ENCODE data around the gene KIF16B. TPM values are rescaled to one million over a fixed set of nuclear protein-coding genes. Genes with fewer than 3 reads are reported as not detected.

The KIF16B gene
- total RNA-seq, 1 experiment from 2014 or later: 12.7 TPM

DNA sequence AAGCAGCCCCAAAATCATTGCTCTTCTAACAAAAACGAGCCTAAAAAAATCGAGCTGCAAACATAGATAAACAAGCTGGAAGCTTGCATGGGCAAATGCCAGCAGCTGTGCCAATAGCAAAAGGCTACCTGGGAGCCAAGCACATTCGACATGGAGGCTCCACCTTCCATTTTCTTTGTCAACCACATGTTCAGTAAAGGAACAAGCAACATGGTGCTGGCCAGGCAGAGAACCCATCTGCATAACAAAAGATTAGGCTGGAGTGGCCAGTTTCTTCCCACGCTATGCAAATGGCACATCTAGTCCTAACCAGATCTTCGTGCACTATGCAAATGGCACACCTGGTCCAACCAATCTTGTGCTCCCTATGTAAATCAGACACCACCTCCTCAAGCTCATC is 110.5 kb downstream of the KIF16B start:
- H3K4me2 ChIP-seq (ENCODE audit: low read length): no peak overlapping the region
- no peaks in the 10 kb centered on the region for H3K36me3 ChIP-seq (ENCODE audit: low read depth, low read length)
- ATAC-seq: no peak
- intact Hi-C loops (cut with micrococcal nuclease): no loop called here
- no peaks in the 10 kb centered on the region for H3K27me3 ChIP-seq (ENCODE audit: low read length)
- TF ChIP-seq, protein P1, sequence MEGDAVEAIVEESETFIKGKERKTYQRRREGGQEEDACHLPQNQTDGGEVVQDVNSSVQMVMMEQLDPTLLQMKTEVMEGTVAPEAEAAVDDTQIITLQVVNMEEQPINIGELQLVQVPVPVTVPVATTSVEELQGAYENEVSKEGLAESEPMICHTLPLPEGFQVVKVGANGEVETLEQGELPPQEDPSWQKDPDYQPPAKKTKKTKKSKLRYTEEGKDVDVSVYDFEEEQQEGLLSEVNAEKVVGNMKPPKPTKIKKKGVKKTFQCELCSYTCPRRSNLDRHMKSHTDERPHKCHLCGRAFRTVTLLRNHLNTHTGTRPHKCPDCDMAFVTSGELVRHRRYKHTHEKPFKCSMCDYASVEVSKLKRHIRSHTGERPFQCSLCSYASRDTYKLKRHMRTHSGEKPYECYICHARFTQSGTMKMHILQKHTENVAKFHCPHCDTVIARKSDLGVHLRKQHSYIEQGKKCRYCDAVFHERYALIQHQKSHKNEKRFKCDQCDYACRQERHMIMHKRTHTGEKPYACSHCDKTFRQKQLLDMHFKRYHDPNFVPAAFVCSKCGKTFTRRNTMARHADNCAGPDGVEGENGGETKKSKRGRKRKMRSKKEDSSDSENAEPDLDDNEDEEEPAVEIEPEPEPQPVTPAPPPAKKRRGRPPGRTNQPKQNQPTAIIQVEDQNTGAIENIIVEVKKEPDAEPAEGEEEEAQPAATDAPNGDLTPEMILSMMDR (conservative IDR thresholded peaks at IDR 0.05; ENCODE audit: low read depth, low read length): no peak
- TF ChIP-seq EZH2phosphoT487 (IDR thresholded peaks at IDR 0.05; ENCODE audit: borderline replicate concordance, low read length) (no peak), EZH2 (IDR thresholded peaks at IDR 0.05; ENCODE audit: low read length, unreplicated experiment) (no peak)
- H4K20me1 ChIP-seq (ENCODE audit: low read length): no peaks in the 10 kb centered on the region
- no peak for DNase-seq
- CTCF ChIA-PET: no interaction called here
- POLR2A ChIA-PET (ENCODE audit: unreplicated experiment): no interaction called here
- H3K4me3 ChIP-seq (ENCODE audit: low read length): no peak overlapping the region
- no peaks in the 10 kb centered on the region for H3K79me2 ChIP-seq (ENCODE audit: low read length)
- no peaks in the 10 kb centered on the region for H3K9me3 ChIP-seq (ENCODE audit: low read length)
- H3K9me2 ChIP-seq (replicated peaks; ENCODE audit: low read length): no peaks in the 10 kb centered on the region
- no TSS peak for BruUV-seq (replicated peaks)
- peaks cover 8% of the 10 kb centered on the region for H3K4me1 ChIP-seq (ENCODE audit: insufficient read depth, low read length)
- H3K9ac ChIP-seq (ENCODE audit: low read length): no peak overlapping the region
- no peaks in the 10 kb centered on the region for H3F3A ChIP-seq (ENCODE audit: low read length, unreplicated experiment)
- H2AFZ ChIP-seq (ENCODE audit: low read length): no peak overlapping the region
- H3K27ac ChIP-seq (ENCODE audit: low read length): no peak overlapping the region

DNA sequence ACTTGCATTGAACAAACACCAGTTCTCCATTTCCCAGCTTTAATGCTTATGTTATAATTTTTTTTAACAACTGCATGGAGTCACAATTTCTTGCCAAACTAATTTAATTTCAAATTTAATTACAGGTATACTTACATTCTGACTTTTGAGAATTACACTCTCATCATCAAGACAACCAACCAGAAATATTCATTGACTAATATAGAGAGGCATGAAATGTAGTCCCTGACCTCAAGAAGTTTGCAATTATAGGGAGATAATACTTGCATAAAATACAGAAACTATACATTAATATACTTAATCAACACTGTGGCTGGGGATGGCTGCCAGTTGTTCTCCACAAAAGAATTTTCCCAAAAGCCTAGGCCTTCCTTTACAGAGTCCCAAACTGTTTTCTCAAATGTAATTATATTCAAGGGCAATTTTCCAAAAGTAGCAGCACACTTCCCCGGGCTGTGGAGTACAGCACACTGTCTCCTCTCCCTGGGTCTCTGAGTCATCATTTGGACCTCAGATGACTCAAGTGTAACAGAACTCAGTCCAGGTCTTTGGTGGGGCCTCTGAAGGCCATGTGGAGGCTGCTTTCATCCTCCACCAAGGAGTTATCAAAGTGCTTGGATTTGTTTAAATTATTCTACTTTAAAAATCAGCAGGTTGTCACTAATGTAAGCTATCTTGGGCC is 114.1 kb downstream of the KIF16B start:
- H3K36me3 ChIP-seq (ENCODE audit: low read depth, low read length): no peaks in the 10 kb centered on the region
- no peak overlapping the region for H3K4me3 ChIP-seq (ENCODE audit: low read length)
- H3K4me1 ChIP-seq (ENCODE audit: insufficient read depth, low read length): peaks cover 8% of the 10 kb centered on the region
- no peak overlapping the region for H3K9ac ChIP-seq (ENCODE audit: low read length)
- H2AFZ ChIP-seq (ENCODE audit: low read length): no peak overlapping the region
- ChIA-PET CTCF (no interaction called here), POLR2A (ENCODE audit: unreplicated experiment) (no interaction called here)
- TF ChIP-seq EZH2 (IDR thresholded peaks at IDR 0.05; ENCODE audit: low read length, unreplicated experiment): no peak
- no peak for TF ChIP-seq EZH2phosphoT487 (IDR thresholded peaks at IDR 0.05; ENCODE audit: borderline replicate concordance, low read length)
- intact Hi-C loops (cut with micrococcal nuclease): no loop called here
- no peaks in the 10 kb centered on the region for H3K27me3 ChIP-seq (ENCODE audit: low read length)
- H3K9me3 ChIP-seq (ENCODE audit: low read length): no peaks in the 10 kb centered on the region
- H3F3A ChIP-seq (ENCODE audit: low read length, unreplicated experiment): no peaks in the 10 kb centered on the region
- no peaks in the 10 kb centered on the region for H3K79me2 ChIP-seq (ENCODE audit: low read length)
- ATAC-seq (peak; percentile 53), DNase-seq (peak; percentile 47)
- no peaks in the 10 kb centered on the region for H4K20me1 ChIP-seq (ENCODE audit: low read length)
- no peak overlapping the region for H3K4me2 ChIP-seq (ENCODE audit: low read length)
- no peaks in the 10 kb centered on the region for H3K9me2 ChIP-seq (replicated peaks; ENCODE audit: low read length)
- no peak overlapping the region for H3K27ac ChIP-seq (ENCODE audit: low read length)
- no TSS peak for BruUV-seq (replicated peaks)

DNA sequence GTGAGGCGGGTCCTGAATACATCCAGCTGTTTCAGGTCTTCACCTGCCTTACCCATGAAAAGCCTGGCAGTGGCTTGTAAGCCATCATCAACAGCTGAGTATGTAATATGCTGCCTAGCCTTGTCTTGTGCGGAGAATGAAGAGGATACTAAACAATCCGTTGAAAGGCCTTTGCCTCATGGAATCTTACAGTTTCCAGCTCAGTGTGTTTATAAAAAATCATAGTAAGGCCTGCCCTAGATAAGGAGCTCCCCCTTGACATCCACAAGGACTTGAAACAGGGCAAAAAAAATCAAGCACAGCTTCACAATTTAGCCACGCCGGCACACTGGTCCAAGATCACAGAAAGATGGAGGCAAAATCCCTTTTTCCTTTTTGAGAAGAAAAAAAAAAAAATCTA is 115.7 kb downstream of the KIF16B start:
- Histone ChIP-seq H3K9me2 (replicated peaks; ENCODE audit: low read length) (no peaks in the 10 kb centered on the region), H3K36me3 (ENCODE audit: low read depth, low read length) (no peaks in the 10 kb centered on the region), H3K79me2 (ENCODE audit: low read length) (no peaks in the 10 kb centered on the region), H3K4me2 (ENCODE audit: low read length) (no peak overlapping the region), H4K20me1 (ENCODE audit: low read length) (no peaks in the 10 kb centered on the region), H3K9me3 (ENCODE audit: low read length) (no peaks in the 10 kb centered on the region), H3K27ac (ENCODE audit: low read length) (no peak overlapping the region), H3K4me3 (ENCODE audit: low read length) (no peak overlapping the region), H3K9ac (ENCODE audit: low read length) (no peak overlapping the region), H3K4me1 (ENCODE audit: insufficient read depth, low read length) (peaks cover 8% of the 10 kb centered on the region), H3K27me3 (ENCODE audit: low read length) (no peaks in the 10 kb centered on the region), H3F3A (ENCODE audit: low read length, unreplicated experiment) (no peaks in the 10 kb centered on the region), H2AFZ (ENCODE audit: low read length) (no peak overlapping the region)
- CTCF ChIA-PET: interaction anchor here (0.7 kb wide), 1 partner anchor 454 kb away, joined by 3 read pairs; no protein-coding TSS in a partner anchor
- BruUV-seq (replicated peaks): no TSS peak
- DNase-seq (no peak), ATAC-seq (no peak)
- TF ChIP-seq, protein P1 (conservative IDR thresholded peaks at IDR 0.05; ENCODE audit: low read depth, low read length): no peak
- TF ChIP-seq EZH2phosphoT487 (IDR thresholded peaks at IDR 0.05; ENCODE audit: borderline replicate concordance, low read length): no peak
- no peak for TF ChIP-seq EZH2 (IDR thresholded peaks at IDR 0.05; ENCODE audit: low read length, unreplicated experiment)
- POLR2A ChIA-PET (ENCODE audit: unreplicated experiment): no interaction called here
- intact Hi-C loops (cut with micrococcal nuclease): no loop called here

Measured in PC-3 (cell line).